GM20000 (cell line): ENCODE data around the gene BORCS5.

Source experiments
- DNase-seq: peaks from one replicate; pipeline ENCODE4 v3.0.0; 2012; ENCODE audit warnings: low spot score
- TF ChIP-seq, protein P1 (sequence below): IDR thresholded peaks from 2 replicates; pipeline ENCODE4 v1.5.1; 2012; ENCODE audit warnings: mild to moderate bottlenecking, control low read depth; ENCODE audit errors: extremely low read depth, missing control alignments

BORCS5 gene

GRCh38 chr12:12456637-12457036 lies 99.8 kb downstream of the BORCS5 start:
- DNase-seq: no peak
- TF ChIP-seq, protein P1, sequence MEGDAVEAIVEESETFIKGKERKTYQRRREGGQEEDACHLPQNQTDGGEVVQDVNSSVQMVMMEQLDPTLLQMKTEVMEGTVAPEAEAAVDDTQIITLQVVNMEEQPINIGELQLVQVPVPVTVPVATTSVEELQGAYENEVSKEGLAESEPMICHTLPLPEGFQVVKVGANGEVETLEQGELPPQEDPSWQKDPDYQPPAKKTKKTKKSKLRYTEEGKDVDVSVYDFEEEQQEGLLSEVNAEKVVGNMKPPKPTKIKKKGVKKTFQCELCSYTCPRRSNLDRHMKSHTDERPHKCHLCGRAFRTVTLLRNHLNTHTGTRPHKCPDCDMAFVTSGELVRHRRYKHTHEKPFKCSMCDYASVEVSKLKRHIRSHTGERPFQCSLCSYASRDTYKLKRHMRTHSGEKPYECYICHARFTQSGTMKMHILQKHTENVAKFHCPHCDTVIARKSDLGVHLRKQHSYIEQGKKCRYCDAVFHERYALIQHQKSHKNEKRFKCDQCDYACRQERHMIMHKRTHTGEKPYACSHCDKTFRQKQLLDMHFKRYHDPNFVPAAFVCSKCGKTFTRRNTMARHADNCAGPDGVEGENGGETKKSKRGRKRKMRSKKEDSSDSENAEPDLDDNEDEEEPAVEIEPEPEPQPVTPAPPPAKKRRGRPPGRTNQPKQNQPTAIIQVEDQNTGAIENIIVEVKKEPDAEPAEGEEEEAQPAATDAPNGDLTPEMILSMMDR: no peak

DNA sequence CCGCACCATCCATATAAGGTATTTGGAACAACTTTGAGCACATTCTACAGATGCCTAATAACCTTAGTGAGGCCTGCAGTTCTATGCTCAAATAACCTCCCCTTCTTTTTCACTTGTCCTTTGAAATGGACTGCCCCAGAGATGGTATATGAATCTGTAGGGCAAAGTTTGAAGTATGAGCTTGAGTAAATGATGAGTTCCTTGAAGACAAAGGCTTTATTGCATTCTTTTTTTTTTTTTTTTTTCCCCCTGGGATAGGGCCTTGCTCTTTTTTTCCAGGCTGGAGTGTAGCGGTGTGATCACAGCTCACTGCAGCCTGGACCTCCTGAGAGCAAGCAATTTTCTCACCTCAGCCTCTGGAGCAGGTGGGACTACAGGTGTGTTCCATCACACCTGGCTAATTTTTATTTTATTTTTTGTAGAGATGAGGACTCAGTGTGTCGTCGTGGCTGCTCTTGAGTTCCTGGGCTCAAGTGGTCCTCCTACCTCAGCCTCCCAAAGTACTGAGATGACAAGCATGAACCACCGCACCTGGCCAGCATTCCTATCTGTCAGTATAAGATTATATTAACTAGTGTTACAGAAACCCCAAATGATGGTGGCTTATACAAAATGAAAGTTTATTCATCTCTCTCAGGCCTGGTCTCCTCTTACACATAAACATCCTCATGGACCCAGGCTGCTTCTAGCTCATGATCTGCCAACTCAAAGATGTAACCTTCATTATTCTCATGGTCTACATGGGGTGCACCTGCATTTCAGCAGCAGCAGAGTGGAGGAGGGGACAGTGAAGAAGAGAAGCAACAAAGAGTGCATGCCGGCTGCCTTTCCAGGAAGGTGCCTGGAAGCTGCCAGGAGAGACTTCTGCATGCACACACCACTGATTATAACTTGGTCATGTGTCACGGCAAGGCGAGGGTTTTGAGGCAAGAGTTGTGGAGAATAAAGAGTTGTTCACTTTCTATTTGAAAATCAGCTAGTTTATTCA lies 104.4 kb downstream of the BORCS5 start:
- DNase-seq: no peak

DNA sequence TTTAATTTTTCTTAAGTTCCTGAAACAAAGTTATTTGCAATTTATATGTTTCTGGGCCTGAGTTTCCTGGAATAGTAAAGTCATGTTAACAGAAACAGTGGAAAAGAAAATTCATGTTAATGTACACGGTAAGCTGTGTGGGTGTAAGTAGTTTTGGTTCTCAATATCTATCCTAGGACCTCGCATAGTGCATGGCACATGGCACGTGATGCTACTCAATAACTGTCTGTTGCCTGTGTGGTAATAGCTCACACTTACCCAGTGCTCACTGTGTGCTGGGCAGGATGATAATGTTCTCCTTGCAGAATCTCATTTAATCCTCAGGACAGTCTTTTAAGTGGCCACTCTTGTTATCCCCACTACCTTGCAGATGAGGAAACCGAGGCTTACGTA lies 105.0 kb downstream of the BORCS5 start:
- TF ChIP-seq, protein P1: no peak

More for the DNA sequence above, 104.4 kb downstream of the BORCS5 start:
- TF ChIP-seq, protein P1: no peak

GRCh38 chr12:12465522-12465921 lies 108.6 kb downstream of the BORCS5 start:
- DNase-seq: no peak
- TF ChIP-seq, protein P1: no peak

More for the DNA sequence above, 105.0 kb downstream of the BORCS5 start:
- no peak for DNase-seq

GRCh38 chr12:12466157-12466556 lies 109.3 kb downstream of the BORCS5 start:
- TF ChIP-seq, protein P1: no peak
- DNase-seq: no peak

GRCh38 chr12:12467264-12467663 lies 110.4 kb downstream of the BORCS5 start:
- TF ChIP-seq, protein P1: no peak
- no peak for DNase-seq

DNA sequence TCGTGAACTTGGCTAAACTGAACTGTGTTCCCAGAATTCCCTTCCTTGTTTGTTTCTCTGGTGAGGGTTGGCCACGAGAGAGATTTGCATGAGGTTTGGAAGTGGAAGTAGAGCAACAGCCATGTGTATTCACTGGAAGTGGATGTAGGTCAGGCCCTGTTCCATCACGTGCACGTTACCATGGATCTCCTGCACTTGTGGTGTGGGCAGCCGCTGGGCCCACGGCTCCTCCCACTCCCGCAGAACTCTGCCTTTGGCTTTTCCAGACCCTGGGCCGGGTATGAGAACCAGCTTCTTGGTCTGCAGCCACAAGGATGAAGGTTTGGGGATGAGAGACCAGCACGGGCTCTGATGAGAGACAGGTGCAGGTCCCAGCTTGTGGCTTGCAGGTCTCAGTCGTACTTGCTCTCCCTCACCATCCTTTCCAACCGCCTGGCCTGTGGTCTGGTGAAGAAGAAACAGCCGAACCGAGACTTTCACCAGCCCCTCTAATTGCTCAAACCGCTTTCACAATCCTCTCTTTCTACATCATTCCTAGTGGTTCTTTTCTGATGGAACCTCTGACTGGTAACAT lies 110.9 kb downstream of the BORCS5 start:
- no peak for DNase-seq
- TF ChIP-seq, protein P1: no peak
